Activated CD4-positive, alpha-beta T cell treated with anti-CD3 and anti-CD28 coated beads, Interleukin-2, amount 50 U/mL, for 4 hours (primary cell): ENCODE measurements around the gene CLN3.
"Not testable (repeated sequence)": the region's sequence is repeated elsewhere in the genome, so short reads cannot be mapped to it uniquely, and the experiment has no call there.

Experiments
- DNase-seq, 2 experiments: peaks; one replicate each; pipeline ENCODE4 v3.0.0-alpha.2; 2020

The CLN3 gene

GRCh38 chr16:28491970-28492474 is at the start of gene CLN3:
TSS of gene CLN3 (minus strand) at chr16:28492074. CDS start at chr16:28491759, 315 bp downstream.
- DNase-seq = peak; percentile 80 to 84

- no peak for DNase-seq
Observed at GRCh38 chr16:28540346-28540745, 48.5 kb upstream of the CLN3 start.

GRCh38 chr16:28538733-28539596 is 47.1 kb upstream of the CLN3 start, which contains the start of gene NUPR1:
TSS of gene NUPR1 (minus strand) at chr16:28538974. CDS start at chr16:28538907, 67 bp downstream.
- no peak for DNase-seq

GRCh38 chr16:28537964-28538732 is 46.3 kb upstream of the CLN3 start:
- DNase-seq = no peak

- DNase-seq = no peak
Observed at GRCh38 chr16:28537076-28537475, 45.2 kb upstream of the CLN3 start.

- DNase-seq = no peak
Observed at GRCh38 chr16:28534542-28535373, 42.9 kb upstream of the CLN3 start.

GRCh38 chr16:28532940-28533647 is 41.2 kb upstream of the CLN3 start:
- DNase-seq = no peak

- no peak for DNase-seq
Observed at GRCh38 chr16:28531777-28532744, 40.2 kb upstream of the CLN3 start.

GRCh38 chr16:28529124-28529523 is 37.2 kb upstream of the CLN3 start:
- DNase-seq = no peak

- DNase-seq = no peak
Observed at GRCh38 chr16:28528463-28528867, 36.6 kb upstream of the CLN3 start.

- no peak for DNase-seq
Observed at GRCh38 chr16:28527985-28528384, 36.1 kb upstream of the CLN3 start.

- DNase-seq = not testable (repeated sequence)
Observed at GRCh38 chr16:28527100-28527785, 35.4 kb upstream of the CLN3 start.

GRCh38 chr16:28526201-28527099 is 34.6 kb upstream of the CLN3 start:
- DNase-seq = no peak

GRCh38 chr16:28524681-28525171 is 32.9 kb upstream of the CLN3 start:
- DNase-seq = no peak

- no peak for DNase-seq
Observed at GRCh38 chr16:28522792-28523191, 30.9 kb upstream of the CLN3 start.

GRCh38 chr16:28521436-28521835 is 29.6 kb upstream of the CLN3 start:
- DNase-seq = no peak

GRCh38 chr16:28520672-28521071 is 28.8 kb upstream of the CLN3 start:
- no peak for DNase-seq

GRCh38 chr16:28514246-28514645 is 22.4 kb upstream of the CLN3 start:
- no peak for DNase-seq
